GM08714 (cell line): Measurements from ENCODE around the gene SLC9A8.

ENCODE experiments used
- H3K4me3 ChIP-seq: fragments of 200-500 bp; sonication (Bioruptor generic); 2 replicates; pipeline ENCODE4 v1.5.1; 2014; ENCODE audit warnings: mild to moderate bottlenecking, low read length, inconsistent platforms
- ZNF274 ChIP-seq: IDR thresholded peaks from 2 replicates; pipeline ENCODE4 v1.6.1; 2012; ENCODE audit warnings: mild to moderate bottlenecking, low read depth, low read length

Gene SLC9A8

GRCh38 chr20:49821870-49822331, 9.3 kb downstream of the SLC9A8 start:
- no peak overlapping the region for H3K4me3 ChIP-seq
- TF ChIP-seq ZNF274 = no peak

DNA sequence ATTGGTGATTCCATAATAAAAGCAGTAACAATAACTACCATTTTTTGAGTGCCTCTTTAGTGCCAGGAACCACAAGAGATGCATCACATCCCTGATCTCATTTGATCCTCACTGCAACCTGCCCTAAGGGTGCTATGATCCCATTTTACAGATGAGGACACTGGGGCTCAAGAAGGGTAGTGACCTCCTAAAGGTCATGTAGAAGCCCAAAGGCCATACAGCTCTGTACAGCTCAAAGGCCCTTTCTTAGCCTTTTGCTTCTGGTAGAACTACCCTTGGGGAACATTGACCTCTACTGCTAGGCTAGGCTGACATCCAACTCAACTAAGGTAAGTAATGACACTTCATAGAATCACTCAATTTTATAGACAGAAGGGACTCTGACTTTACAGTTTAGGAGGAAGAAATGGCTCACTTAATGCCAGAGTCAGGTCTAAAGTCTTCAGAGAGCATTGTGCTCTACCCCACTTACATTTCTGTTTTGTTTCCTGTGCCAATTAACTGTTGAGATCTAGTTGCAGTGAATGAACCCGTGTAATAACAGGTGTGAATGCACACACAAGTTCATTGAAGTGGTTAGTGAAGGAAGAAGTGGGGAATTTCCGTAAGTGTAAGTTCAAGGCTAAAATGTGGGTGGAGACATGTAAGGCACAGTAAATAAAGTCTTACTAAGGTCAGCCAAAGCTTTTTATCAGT, 10.7 kb downstream of the SLC9A8 start:
- H3K4me3 ChIP-seq = no peak overlapping the region
- TF ChIP-seq ZNF274 = no peak

DNA sequence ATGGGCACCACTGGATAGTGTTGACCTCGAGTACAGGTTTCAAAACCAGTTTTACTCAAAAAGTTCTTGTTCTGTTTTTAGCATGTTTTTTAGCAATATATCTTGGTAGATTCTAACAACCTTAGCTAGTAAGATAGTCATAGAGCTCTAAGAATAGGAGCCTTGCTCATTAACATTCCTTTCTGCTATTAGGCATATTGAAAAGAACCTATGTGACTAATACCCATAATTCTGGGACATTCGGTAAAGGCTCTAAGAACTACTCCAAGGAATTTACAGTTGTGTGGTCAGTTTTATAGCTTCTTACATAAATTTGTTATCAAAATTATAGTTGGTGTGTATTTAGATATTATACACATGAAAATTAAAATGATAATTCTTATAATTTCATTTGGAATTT, 11.6 kb downstream of the SLC9A8 start:
- TF ChIP-seq ZNF274 = no peak
- H3K4me3 ChIP-seq = no peak overlapping the region

GRCh38 chr20:49825521-49826033, 12.9 kb downstream of the SLC9A8 start:
- TF ChIP-seq ZNF274 = no peak
- H3K4me3 ChIP-seq = no peak overlapping the region

- no peak overlapping the region for H3K4me3 ChIP-seq
- TF ChIP-seq ZNF274 = no peak
These were observed 18.6 kb downstream of the SLC9A8 start for GRCh38 chr20:49831022-49831769.

- no peak overlapping the region for H3K4me3 ChIP-seq
- TF ChIP-seq ZNF274 = no peak
These were observed 19.4 kb downstream of the SLC9A8 start for GRCh38 chr20:49831770-49832631.

DNA sequence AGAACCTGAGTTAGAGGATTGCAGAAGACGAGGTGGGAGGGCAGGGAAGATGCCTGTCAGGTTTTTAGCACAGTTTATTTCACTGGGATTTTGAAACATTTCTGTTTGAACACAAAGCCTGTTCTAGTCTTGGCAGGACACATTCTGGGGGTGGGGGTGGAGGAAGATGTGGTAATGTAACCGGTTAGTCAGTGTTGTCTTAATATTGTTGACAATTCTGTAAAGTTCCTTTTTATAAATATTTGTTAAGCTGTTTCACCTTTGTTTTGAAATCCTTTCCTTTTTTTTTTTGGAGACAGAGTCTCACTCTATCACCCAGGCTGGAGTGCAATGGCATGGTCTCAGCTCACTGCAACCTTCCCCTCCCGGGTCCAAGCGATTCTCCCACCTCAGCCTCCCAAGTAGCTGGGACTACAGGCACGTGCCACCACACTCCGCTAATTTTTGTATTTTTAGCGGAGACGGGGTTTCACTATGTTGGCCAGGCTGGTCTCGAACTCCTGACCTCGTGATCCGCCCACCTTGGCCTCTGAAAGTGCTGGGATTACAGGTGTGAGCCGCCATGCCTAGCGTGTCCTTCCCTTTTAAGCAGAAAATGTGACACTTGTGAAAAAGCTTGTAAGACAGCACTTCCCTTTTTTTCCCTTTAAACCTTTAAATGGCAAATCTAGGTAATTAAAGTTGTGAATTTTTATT, 20.2 kb downstream of the SLC9A8 start:
- no peak for TF ChIP-seq ZNF274
- no peak overlapping the region for H3K4me3 ChIP-seq

DNA sequence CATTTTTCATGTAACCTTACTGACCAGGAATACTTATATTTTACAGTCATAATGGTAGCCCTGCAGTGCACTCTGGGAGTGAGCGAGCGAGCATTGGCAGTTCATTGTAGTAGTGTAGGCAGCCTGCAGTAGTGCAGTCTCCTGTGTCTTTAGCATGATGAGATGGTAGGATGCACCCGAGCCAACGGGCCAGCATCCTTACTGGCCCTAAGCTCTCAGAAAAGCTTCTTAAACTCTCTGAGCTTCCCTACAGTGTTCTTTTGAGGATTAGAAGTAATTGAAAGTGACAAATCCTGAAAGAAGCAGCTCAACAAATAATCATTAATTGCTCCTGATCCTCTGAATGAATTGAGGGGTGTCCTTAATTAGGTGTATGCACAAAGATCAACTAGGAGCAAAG, 20.9 kb downstream of the SLC9A8 start:
- H3K4me3 ChIP-seq = no peak overlapping the region
- TF ChIP-seq ZNF274 = no peak

DNA sequence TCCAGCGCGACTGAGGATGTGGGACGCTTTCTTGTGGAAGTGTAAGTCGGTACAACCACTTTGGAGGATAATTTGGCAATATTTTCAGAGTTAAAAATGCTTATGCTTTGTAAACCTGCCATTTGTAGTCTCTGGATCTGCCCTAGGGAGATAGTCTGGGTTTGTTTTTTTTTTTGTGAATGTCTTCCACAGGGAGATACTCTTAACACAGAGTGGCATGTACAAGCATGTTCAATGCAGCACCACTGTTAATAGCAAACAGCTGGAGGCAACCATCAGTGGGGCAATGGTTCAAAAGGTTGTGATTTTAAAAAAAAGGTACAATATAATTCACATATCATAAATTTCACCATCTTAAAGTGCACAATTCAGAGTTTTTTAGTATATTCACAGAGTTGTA, 22.4 kb downstream of the SLC9A8 start:
- no peak overlapping the region for H3K4me3 ChIP-seq

DNA sequence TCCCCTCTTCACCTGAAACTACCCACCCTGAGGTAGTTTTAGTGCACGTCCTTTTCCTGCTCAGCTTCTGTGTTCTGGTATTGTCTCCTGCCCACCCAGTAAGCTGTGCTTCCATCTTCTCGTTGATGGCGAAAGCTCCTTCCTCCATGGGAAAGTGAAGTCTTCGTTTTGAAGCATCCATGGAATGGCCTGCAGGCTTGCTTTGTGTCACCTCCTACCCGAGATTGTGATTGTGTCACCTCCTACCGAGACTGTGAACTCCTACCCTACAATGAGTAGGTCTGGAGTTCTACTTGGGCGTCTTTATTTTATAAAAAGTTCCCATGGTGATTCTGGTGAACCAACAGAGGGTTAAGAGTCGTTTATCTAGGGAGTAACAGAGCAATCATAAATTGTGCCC, 25.9 kb downstream of the SLC9A8 start:
- no peak for TF ChIP-seq ZNF274
- H3K4me3 ChIP-seq = no peak overlapping the region

More for the DNA sequence above, 22.4 kb downstream of the SLC9A8 start:
- no peak for TF ChIP-seq ZNF274

GRCh38 chr20:49843139-49843538, 30.5 kb downstream of the SLC9A8 start:
- TF ChIP-seq ZNF274 = no peak

DNA sequence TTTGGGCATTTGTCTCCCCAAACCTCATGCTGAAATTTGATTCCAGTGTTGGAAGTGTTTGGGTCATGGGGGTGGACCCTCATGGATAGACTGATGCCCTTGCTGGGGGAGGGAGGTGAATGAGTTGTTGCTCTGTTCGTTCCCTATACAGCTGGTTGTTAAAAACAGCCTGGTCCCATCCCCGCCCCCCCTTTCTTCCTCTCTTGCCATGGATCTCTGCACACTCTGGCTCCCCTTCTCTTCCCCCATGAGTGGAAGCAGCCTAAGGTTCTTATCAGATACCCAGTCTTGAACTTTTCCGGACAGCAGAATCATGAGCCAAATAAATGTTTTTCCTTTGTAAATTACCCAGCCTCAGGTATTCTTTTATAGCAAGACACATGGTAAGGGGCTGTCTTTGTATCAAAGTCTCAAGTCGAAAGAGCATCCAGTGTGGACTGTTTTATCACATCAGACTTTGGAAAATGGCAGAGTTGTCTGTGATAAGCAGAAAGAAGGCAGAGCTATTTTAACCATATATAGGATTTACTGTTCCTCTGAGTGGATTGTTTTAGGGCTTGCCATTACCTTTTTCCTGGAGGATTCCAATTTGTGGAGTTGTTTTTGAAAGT, 31.2 kb downstream of the SLC9A8 start:
- no peak overlapping the region for H3K4me3 ChIP-seq
- no peak for TF ChIP-seq ZNF274

More at GRCh38 chr20:49843139-49843538, 30.5 kb downstream of the SLC9A8 start:
- H3K4me3 ChIP-seq = no peak overlapping the region

DNA sequence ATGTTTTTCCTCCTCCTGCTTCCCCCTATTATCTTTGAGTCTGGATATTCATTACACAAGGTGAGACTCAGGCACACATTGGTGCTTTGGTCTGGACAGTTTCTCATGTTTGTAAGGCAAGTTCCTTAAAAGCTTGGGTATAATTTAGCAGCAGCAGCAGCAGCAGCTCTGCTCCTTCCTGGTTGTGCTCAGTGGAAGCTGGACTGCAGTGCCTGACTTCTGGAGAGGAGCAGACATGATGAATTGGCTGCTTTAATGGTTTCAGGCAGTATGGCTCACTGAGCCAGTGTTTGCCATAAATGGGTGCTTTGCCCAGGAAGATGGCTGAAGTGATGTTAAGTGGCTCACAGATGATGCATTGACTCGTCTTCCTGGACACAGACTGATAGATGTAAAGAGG, 32.4 kb downstream of the SLC9A8 start:
- TF ChIP-seq ZNF274 = no peak

More for the DNA sequence above, 32.4 kb downstream of the SLC9A8 start:
- no peak overlapping the region for H3K4me3 ChIP-seq
